Measurements from ENCODE around the gene TMEFF2.
A peak's percentile ranks its signal among the peaks of the same experiment; 100 is the strongest.
"Not testable (repeated sequence)": the region's sequence is repeated elsewhere in the genome, so short reads cannot be mapped to it uniquely, and the experiment has no call there.

TMEFF2 gene

GRCh38 chr2:192183296-192183695 is 11.4 kb downstream of the TMEFF2 start:
- no peak for DNase-seq

- DNase-seq, result no peak
Observed at GRCh38 chr2:192166946-192167345, 27.8 kb downstream of the TMEFF2 start.

GRCh38 chr2:192165842-192166241 is 28.9 kb downstream of the TMEFF2 start:
- no peak for DNase-seq

- peak; percentile 82 for DNase-seq
Observed at GRCh38 chr2:192162392-192163042, 32.2 kb downstream of the TMEFF2 start.

- DNase-seq, result no peak
Observed at GRCh38 chr2:192161656-192162290, 33.0 kb downstream of the TMEFF2 start.

- no peak for DNase-seq
Observed at GRCh38 chr2:192159736-192160135, 35.0 kb downstream of the TMEFF2 start.

GRCh38 chr2:192159208-192159607 is 35.5 kb downstream of the TMEFF2 start:
- no peak for DNase-seq

GRCh38 chr2:192157776-192158175 is 37.0 kb downstream of the TMEFF2 start:
- DNase-seq, result no peak

- peak; percentile 65 for DNase-seq
Observed at GRCh38 chr2:192155511-192156118, 39.1 kb downstream of the TMEFF2 start.

GRCh38 chr2:192153561-192153960 is 41.2 kb downstream of the TMEFF2 start:
- no peak for DNase-seq

GRCh38 chr2:192151853-192152252 is 42.9 kb downstream of the TMEFF2 start:
- DNase-seq, result peak; percentile 97

- no peak for DNase-seq
Observed at GRCh38 chr2:192150166-192150565, 44.6 kb downstream of the TMEFF2 start.

- DNase-seq, result peak; percentile 24
Observed at GRCh38 chr2:192148620-192149321, 46.0 kb downstream of the TMEFF2 start.

GRCh38 chr2:192148241-192148619 is 46.5 kb downstream of the TMEFF2 start:
- DNase-seq, result peak; percentile 49

- DNase-seq, result peak; percentile 60
Observed at GRCh38 chr2:192146069-192147015, 48.4 kb downstream of the TMEFF2 start.

GRCh38 chr2:192145496-192145895 is 49.2 kb downstream of the TMEFF2 start:
- DNase-seq, result no peak

GRCh38 chr2:192140236-192140839 is 54.4 kb downstream of the TMEFF2 start:
- DNase-seq, result no peak

- no peak for DNase-seq
Observed at GRCh38 chr2:192139813-192140212, 54.9 kb downstream of the TMEFF2 start.

GRCh38 chr2:192137451-192137850 is 57.3 kb downstream of the TMEFF2 start:
- no peak for DNase-seq

GRCh38 chr2:192132604-192133003 is 62.1 kb downstream of the TMEFF2 start:
- DNase-seq, result not testable (repeated sequence)

- DNase-seq, result not testable (repeated sequence)
Observed at GRCh38 chr2:192130312-192130711, 64.4 kb downstream of the TMEFF2 start.

GRCh38 chr2:192128655-192129054 is 66.1 kb downstream of the TMEFF2 start:
- no peak for DNase-seq
